Keratinocyte (primary cell): ENCODE results near the gene MS4A6A. TPM values are rescaled to one million over a fixed set of nuclear protein-coding genes. Genes with fewer than 3 reads are reported as not detected.
"Not testable (repeated sequence)": the region's sequence is repeated elsewhere in the genome, so short reads cannot be mapped to it uniquely, and the experiment has no call there.

Source experiments
- DNase-seq: peaks from one replicate; pipeline ENCODE4 v3.0.0-alpha.2; 2011; ENCODE audit warnings: low read depth, missing footprints, low spot score
- FAIRE-seq: peaks from 2 replicates; lab custom pipeline; 2011; peaks lifted over from hg19 to GRCh38; lab: Jason Lieb, UNC
- H2AFZ ChIP-seq: 2 replicates; pipeline ENCODE4 v1.6.0; 2012; ENCODE audit warnings: low read length, control low read depth, inconsistent platforms; ENCODE audit not compliant: control insufficient read depth
- H3K27ac ChIP-seq: 2 replicates; pipeline ENCODE4 v1.5.1; 2011; ENCODE audit warnings: low read length; ENCODE audit not compliant: control insufficient read depth, insufficient read depth
- H3K27me3 ChIP-seq: 3 replicates; pipeline ENCODE4 v1.6.0; 2011; ENCODE audit warnings: low read length; ENCODE audit not compliant: control insufficient read depth, insufficient read depth; ENCODE audit errors: extremely low read depth
- H3K36me3 ChIP-seq, 2 experiments: 2 replicates in 1 of 2; 3 replicates in 1 of 2; pipeline ENCODE4 v1.5.1; 2011; ENCODE audit warnings: low read length in 2 of 2, mild to moderate bottlenecking in 1 of 2; ENCODE audit not compliant: control insufficient read depth in 2 of 2, insufficient read depth in 2 of 2; ENCODE audit errors: extremely low read depth in 1 of 2
- H3K4me1 ChIP-seq: 3 replicates; pipeline ENCODE4 v1.5.1; 2011; ENCODE audit warnings: low read length; ENCODE audit not compliant: control insufficient read depth, insufficient read depth; ENCODE audit errors: extremely low read depth
- H3K4me2 ChIP-seq: 3 replicates; pipeline ENCODE4 v1.6.0; 2011; ENCODE audit warnings: low read depth, low read length; ENCODE audit not compliant: control insufficient read depth, insufficient read depth; ENCODE audit errors: extremely low read depth
- H3K4me3 ChIP-seq, 3 experiments: fragments of 200-600 bp in 1 of 3; sonication (generic) in 1 of 3; 2 replicates in 2 of 3; 3 replicates in 1 of 3; pipeline ENCODE4 v1.5.1; 2011 to 2016; ENCODE audit warnings: low read length in 3 of 3, mild to moderate bottlenecking in 3 of 3, control low read depth in 2 of 3, inconsistent platforms in 1 of 3, low read depth in 1 of 3, mixed read lengths in 1 of 3, mixed run types in 1 of 3, moderate library complexity in 1 of 3; ENCODE audit not compliant: control insufficient read depth in 2 of 3, insufficient read depth in 2 of 3; ENCODE audit errors: extremely low read depth in 1 of 3
- H3K79me2 ChIP-seq: 2 replicates; pipeline ENCODE4 v1.6.0; 2012; ENCODE audit warnings: low read length; ENCODE audit not compliant: control insufficient read depth, insufficient read depth
- H3K9ac ChIP-seq: 3 replicates; pipeline ENCODE4 v1.6.0; 2011; ENCODE audit warnings: low read length; ENCODE audit not compliant: control insufficient read depth, insufficient read depth; ENCODE audit errors: extremely low read depth
- H3K9me1 ChIP-seq: 3 replicates; pipeline ENCODE4 v1.6.0; 2011; ENCODE audit warnings: low read length; ENCODE audit not compliant: control insufficient read depth, insufficient read depth; ENCODE audit errors: extremely low read depth
- H3K9me3 ChIP-seq: 2 replicates; pipeline ENCODE4 v1.5.1; 2012; ENCODE audit warnings: low read depth, low read length; ENCODE audit not compliant: control insufficient read depth
- H4K20me1 ChIP-seq: 3 replicates; pipeline ENCODE4 v1.6.0; 2011; ENCODE audit warnings: low read length; ENCODE audit not compliant: control insufficient read depth, insufficient read depth; ENCODE audit errors: extremely low read depth
- EZH2 ChIP-seq: IDR thresholded peaks from one replicate; pipeline ENCODE4 v1.6.1; 2012; ENCODE audit warnings: inconsistent platforms, mild to moderate bottlenecking, low read length, moderate library complexity
- dilution Hi-C: fragments of 300-500 bp; cut with MboI; formaldehyde crosslinking; loops from one replicate; pipeline ENCODE4 v1.7.0; 2020; ENCODE audit warnings: low sequenced_read_pairs; ENCODE audit not compliant: extremely low pct_ligation_motif_present
- polyA plus RNA-seq, 5 experiments: library from polyadenylated mRNA; depleted of rRNA in 3 of 5; stranded (reverse) in 3 of 5; stranded (forward) in 1 of 5; unstranded in 1 of 5; fragments of >200 nt; gene quantifications; 1 replicate in 1 of 5; 2 replicates in 3 of 5; 3 replicates in 1 of 5; pipeline versions ENCODE4 v1.2.1 to v1.2.3, GENCODE V29; 2011 to 2012; ENCODE audit warnings: missing spikeins in 2 of 5, low read depth in 1 of 5, low replicate concordance in 1 of 5
- TF ChIP-seq, protein P1 (sequence below), 3 experiments: IDR thresholded peaks in 1 of 3; conservative IDR thresholded peaks in 1 of 3; optimal IDR thresholded peaks in 1 of 3; 2 replicates in 2 of 3; 3 replicates in 1 of 3; pipeline versions ENCODE3 to v1.5.1; 2011; ENCODE audit warnings: low read length in 3 of 3, mild to moderate bottlenecking in 3 of 3, moderate library complexity in 2 of 3, control low read depth in 1 of 3, inconsistent platforms in 1 of 3; ENCODE audit not compliant: insufficient read depth in 2 of 3; ENCODE audit errors: extremely low read depth in 1 of 3

Gene MS4A6A
- polyA plus RNA-seq, 1 donor (not counting 4 experiments of a cell fraction or from before 2014, with no cell fraction given) = not detected

DNA sequence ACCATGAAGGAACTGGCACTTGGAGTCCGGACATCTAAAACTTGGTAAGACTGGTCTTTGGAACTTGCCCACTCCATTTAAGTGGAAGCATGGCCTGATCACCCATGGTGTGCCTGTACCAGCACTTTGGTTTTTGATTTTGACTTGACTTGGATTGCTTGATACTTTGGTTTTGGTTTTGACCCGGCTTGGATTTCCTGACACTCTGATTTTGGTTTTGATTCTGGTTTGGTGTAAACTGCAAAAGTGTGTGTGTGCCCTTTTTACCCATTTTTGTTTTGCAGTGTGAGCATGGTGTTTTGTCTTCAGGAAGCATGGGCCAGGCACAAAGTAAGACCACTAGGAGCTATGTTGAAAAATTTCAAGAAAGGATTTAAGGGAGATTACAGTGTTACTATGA is 3.2 kb upstream of the MS4A6A start:
- dilution Hi-C loops, H3K27me3 ChIP-seq, H3K36me3 ChIP-seq, H3K27ac ChIP-seq, DNase-seq, H2AFZ ChIP-seq, H3K79me2 ChIP-seq, H3K9me1 ChIP-seq, H3K4me3 ChIP-seq, H4K20me1 ChIP-seq, H3K4me1 ChIP-seq, H3K9ac ChIP-seq, FAIRE-seq, H3K9me3 ChIP-seq, H3K4me2 ChIP-seq: not testable (repeated sequence)

DNA sequence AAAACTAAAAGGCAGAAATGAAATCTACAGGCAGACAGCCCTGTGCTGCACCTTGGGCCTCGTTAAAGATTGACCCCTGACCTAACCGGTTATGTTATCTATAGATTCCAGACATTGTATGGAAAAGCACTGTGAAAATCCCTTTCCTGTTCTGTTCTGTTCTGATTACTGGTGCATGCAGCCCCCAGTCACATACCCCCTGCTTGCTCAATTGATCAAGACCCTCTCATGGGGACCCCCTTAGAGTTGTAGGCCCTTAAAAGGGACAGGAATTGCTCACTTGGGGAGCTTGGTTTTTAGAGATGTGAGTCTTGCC is 2.6 kb upstream of the MS4A6A start:
- H3K79me2 ChIP-seq, H3K4me2 ChIP-seq, dilution Hi-C loops, H3K4me3 ChIP-seq, DNase-seq, FAIRE-seq, H4K20me1 ChIP-seq, H3K9me3 ChIP-seq, H3K27ac ChIP-seq, H3K4me1 ChIP-seq, H3K9ac ChIP-seq, H2AFZ ChIP-seq, H3K9me1 ChIP-seq, H3K36me3 ChIP-seq, H3K27me3 ChIP-seq: not testable (repeated sequence)

DNA sequence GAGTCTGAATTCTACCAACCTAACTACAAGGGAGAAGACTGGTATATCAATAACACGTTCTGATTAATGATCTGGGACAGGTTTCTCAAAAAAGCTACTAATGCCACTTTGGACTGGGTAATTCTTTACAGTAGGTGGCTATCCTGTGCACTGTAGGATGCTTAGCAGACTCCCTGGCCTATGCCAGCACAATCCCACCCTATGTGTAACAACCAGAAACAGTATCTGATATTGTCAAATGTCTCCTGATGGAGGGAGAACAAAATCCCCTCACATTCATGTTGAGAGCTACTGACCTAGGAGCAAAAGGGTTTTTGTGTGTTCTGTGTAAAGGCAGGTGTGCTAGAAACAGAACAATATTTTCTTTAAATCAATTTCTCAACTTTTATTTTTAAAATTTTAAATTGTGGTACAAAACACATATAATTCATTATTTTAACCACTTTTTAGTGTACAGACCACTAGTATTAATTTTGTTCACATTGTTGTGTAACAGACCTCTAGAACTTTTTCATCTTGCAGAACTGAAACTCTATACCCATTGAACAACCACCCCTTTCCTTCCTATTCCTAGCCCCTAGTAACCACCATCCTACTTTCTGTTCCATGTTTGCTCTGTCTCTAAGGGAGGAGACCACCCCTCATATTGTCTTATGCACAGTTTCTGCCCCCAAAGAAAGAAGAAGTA is 2.1 kb upstream of the MS4A6A start:
- dilution Hi-C loops = no loop called here
- H3K4me2 ChIP-seq = no peak overlapping the region
- no peaks in the 10 kb centered on the region for H3K9me1 ChIP-seq
- no peak overlapping the region for H2AFZ ChIP-seq
- H3K4me1 ChIP-seq = no peaks in the 10 kb centered on the region
- H3K27ac ChIP-seq = no peak overlapping the region
- H3K9ac ChIP-seq = no peak overlapping the region
- H3K79me2 ChIP-seq = no peaks in the 10 kb centered on the region
- FAIRE-seq (no peak), DNase-seq (no peak)
- no peak for TF ChIP-seq EZH2
- TF ChIP-seq, protein P1, sequence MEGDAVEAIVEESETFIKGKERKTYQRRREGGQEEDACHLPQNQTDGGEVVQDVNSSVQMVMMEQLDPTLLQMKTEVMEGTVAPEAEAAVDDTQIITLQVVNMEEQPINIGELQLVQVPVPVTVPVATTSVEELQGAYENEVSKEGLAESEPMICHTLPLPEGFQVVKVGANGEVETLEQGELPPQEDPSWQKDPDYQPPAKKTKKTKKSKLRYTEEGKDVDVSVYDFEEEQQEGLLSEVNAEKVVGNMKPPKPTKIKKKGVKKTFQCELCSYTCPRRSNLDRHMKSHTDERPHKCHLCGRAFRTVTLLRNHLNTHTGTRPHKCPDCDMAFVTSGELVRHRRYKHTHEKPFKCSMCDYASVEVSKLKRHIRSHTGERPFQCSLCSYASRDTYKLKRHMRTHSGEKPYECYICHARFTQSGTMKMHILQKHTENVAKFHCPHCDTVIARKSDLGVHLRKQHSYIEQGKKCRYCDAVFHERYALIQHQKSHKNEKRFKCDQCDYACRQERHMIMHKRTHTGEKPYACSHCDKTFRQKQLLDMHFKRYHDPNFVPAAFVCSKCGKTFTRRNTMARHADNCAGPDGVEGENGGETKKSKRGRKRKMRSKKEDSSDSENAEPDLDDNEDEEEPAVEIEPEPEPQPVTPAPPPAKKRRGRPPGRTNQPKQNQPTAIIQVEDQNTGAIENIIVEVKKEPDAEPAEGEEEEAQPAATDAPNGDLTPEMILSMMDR (optimal IDR thresholded peaks at IDR 0.05 in 1 of 3, IDR thresholded peaks at IDR 0.05 in 1 of 3, conservative IDR thresholded peaks at IDR 0.05 in 1 of 3; ENCODE audit: extremely low read depth in 1 of 3, insufficient read depth in 2 of 3, low read length in 3 of 3) = no peak
- no peaks in the 10 kb centered on the region for H4K20me1 ChIP-seq
- H3K36me3 ChIP-seq = no peaks in the 10 kb centered on the region
- no peaks in the 10 kb centered on the region for H3K27me3 ChIP-seq
- no peak overlapping the region for H3K4me3 ChIP-seq
- H3K9me3 ChIP-seq = no peaks in the 10 kb centered on the region
